Measurements from ENCODE around the gene TSHR. TPM values are rescaled to one million over a fixed set of nuclear protein-coding genes. Genes with fewer than 3 reads are reported as not detected.

Gene TSHR
- total RNA-seq, 1 experiment from 2014 or later: not detected

DNA sequence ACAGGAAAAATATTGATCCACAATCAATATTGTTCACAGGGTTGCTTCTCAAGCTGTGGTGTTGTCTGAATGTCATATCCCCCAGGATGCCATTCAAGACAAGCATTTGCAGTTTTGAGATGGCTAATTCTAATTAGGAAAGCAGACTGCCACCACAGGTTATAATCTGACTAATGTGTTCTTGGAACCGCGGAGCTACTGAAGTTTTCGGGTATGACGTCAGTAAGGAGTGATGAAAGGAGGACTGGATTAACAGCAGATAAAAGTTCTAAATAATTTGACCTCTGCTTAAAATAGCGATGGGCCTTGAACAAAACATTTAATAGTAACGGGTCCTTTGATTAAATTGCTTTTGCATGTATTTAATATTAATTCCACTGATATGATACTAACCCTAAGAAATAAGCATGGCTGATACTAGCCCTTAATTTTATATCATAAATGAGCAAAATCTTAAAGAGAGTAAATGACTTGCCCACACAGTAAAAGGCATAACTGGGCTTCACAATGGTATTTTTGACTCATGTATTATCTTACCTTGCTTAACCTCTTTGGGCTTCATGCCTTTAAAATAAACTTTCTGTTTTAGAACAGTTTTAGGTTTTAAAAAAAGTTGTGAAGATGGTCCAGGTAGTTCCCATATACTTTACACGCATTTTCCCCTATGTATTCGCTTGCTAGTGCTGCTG is 50.3 kb downstream of the TSHR start:
- no peaks in the 10 kb centered on the region for H3K9me3 ChIP-seq (ENCODE audit: low read length)
- no peaks in the 10 kb centered on the region for H3F3A ChIP-seq (ENCODE audit: low read length, unreplicated experiment)
- ATAC-seq (no peak), DNase-seq (no peak)
- H3K9ac ChIP-seq (ENCODE audit: low read length): no peak overlapping the region
- H3K36me3 ChIP-seq (ENCODE audit: low read depth, low read length): no peaks in the 10 kb centered on the region
- no peak overlapping the region for H2AFZ ChIP-seq (ENCODE audit: low read length)
- intact Hi-C loops (cut with micrococcal nuclease): no loop called here
- ChIA-PET POLR2A (ENCODE audit: unreplicated experiment) (no interaction called here), CTCF (no interaction called here)
- BruUV-seq (replicated peaks): no TSS peak
- H4K20me1 ChIP-seq (ENCODE audit: low read length): no peaks in the 10 kb centered on the region
- no peak overlapping the region for H3K4me3 ChIP-seq (ENCODE audit: low read length)
- no peaks in the 10 kb centered on the region for H3K9me2 ChIP-seq (replicated peaks; ENCODE audit: low read length)
- no peak overlapping the region for H3K4me2 ChIP-seq (ENCODE audit: low read length)
- no peaks in the 10 kb centered on the region for H3K79me2 ChIP-seq (ENCODE audit: low read length)
- H3K27ac ChIP-seq (ENCODE audit: low read length): no peak overlapping the region
- H3K4me1 ChIP-seq (ENCODE audit: insufficient read depth, low read length): no peaks in the 10 kb centered on the region
- TF ChIP-seq, protein P1, sequence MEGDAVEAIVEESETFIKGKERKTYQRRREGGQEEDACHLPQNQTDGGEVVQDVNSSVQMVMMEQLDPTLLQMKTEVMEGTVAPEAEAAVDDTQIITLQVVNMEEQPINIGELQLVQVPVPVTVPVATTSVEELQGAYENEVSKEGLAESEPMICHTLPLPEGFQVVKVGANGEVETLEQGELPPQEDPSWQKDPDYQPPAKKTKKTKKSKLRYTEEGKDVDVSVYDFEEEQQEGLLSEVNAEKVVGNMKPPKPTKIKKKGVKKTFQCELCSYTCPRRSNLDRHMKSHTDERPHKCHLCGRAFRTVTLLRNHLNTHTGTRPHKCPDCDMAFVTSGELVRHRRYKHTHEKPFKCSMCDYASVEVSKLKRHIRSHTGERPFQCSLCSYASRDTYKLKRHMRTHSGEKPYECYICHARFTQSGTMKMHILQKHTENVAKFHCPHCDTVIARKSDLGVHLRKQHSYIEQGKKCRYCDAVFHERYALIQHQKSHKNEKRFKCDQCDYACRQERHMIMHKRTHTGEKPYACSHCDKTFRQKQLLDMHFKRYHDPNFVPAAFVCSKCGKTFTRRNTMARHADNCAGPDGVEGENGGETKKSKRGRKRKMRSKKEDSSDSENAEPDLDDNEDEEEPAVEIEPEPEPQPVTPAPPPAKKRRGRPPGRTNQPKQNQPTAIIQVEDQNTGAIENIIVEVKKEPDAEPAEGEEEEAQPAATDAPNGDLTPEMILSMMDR (conservative IDR thresholded peaks at IDR 0.05; ENCODE audit: low read depth, low read length): no peak
- TF ChIP-seq EZH2 (IDR thresholded peaks at IDR 0.05; ENCODE audit: low read length, unreplicated experiment): no peak
- TF ChIP-seq EZH2phosphoT487 (IDR thresholded peaks at IDR 0.05; ENCODE audit: borderline replicate concordance, low read length): no peak
- H3K27me3 ChIP-seq (ENCODE audit: low read length): peaks cover 30% of the 10 kb centered on the region

DNA sequence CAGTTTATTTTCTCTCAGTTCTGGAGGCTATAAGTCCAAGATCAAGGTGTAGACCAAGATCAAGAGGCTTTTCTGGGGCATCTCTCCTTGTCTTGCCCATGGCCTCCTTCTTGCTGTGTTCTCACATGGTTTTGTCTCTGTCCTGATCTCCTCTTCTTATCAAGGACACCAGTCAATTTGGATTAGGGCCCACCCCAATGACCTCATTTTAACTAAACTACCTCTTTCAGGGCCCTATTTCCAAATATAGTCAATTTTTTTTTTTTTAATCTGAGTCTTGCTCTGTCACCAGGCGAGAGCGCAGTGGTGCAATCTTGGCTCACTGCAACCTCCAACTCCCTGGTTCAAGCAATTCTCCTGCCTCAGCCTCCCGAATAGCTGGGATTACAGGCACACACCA is 50.8 kb downstream of the TSHR start:
- no peak for ATAC-seq

DNA sequence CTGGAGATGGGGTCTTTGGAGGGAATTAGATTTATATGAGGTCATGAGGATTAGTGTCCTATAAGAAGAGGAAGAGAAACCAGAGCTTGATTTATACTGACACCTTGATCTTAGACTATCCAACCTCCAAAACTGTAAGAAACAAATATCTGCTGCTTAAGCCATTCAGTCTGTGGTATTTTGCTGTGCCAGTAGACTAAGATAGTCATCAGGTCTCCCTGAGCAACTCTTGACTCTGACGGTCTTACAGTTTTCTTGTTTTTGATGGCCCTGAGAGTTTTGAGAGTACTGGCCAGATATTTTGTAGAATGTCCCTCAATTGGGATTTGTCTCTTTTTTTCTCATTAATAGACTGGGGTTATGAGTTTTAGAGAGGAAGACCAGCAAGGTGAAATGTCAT is 51.7 kb downstream of the TSHR start:
- ChIA-PET POLR2A (ENCODE audit: unreplicated experiment) (no interaction called here), CTCF (no interaction called here)
- no peak for DNase-seq
- no peak overlapping the region for H3K4me3 ChIP-seq (ENCODE audit: low read length)
- no TSS peak for BruUV-seq (replicated peaks)
- TF ChIP-seq, protein P1 (conservative IDR thresholded peaks at IDR 0.05; ENCODE audit: low read depth, low read length): no peak
- TF ChIP-seq EZH2 (IDR thresholded peaks at IDR 0.05; ENCODE audit: low read length, unreplicated experiment) (no peak), EZH2phosphoT487 (IDR thresholded peaks at IDR 0.05; ENCODE audit: borderline replicate concordance, low read length) (no peak)
- intact Hi-C loops (cut with micrococcal nuclease): no loop called here
- no peak overlapping the region for H3K27ac ChIP-seq (ENCODE audit: low read length)
- ATAC-seq: no peak
- H3K9me2 ChIP-seq (replicated peaks; ENCODE audit: low read length): no peaks in the 10 kb centered on the region
- H3K27me3 ChIP-seq (ENCODE audit: low read length): peaks cover 24% of the 10 kb centered on the region
- H3K4me2 ChIP-seq (ENCODE audit: low read length): no peak overlapping the region
- H3K9ac ChIP-seq (ENCODE audit: low read length): no peak overlapping the region
- H4K20me1 ChIP-seq (ENCODE audit: low read length): no peaks in the 10 kb centered on the region
- H3K36me3 ChIP-seq (ENCODE audit: low read depth, low read length): no peaks in the 10 kb centered on the region
- H3F3A ChIP-seq (ENCODE audit: low read length, unreplicated experiment): no peaks in the 10 kb centered on the region
- no peaks in the 10 kb centered on the region for H3K79me2 ChIP-seq (ENCODE audit: low read length)
- no peaks in the 10 kb centered on the region for H3K4me1 ChIP-seq (ENCODE audit: insufficient read depth, low read length)
- no peak overlapping the region for H2AFZ ChIP-seq (ENCODE audit: low read length)
- no peaks in the 10 kb centered on the region for H3K9me3 ChIP-seq (ENCODE audit: low read length)

More for the DNA sequence above, 50.8 kb downstream of the TSHR start:
- ChIA-PET POLR2A (ENCODE audit: unreplicated experiment) (no interaction called here), CTCF (no interaction called here)
- BruUV-seq (replicated peaks): no TSS peak
- no peaks in the 10 kb centered on the region for H3K9me2 ChIP-seq (replicated peaks; ENCODE audit: low read length)
- H3K4me3 ChIP-seq (ENCODE audit: low read length): no peak overlapping the region
- no peaks in the 10 kb centered on the region for H3K79me2 ChIP-seq (ENCODE audit: low read length)
- H4K20me1 ChIP-seq (ENCODE audit: low read length): no peaks in the 10 kb centered on the region
- no peak overlapping the region for H3K9ac ChIP-seq (ENCODE audit: low read length)
- H3K4me1 ChIP-seq (ENCODE audit: insufficient read depth, low read length): no peaks in the 10 kb centered on the region
- no peaks in the 10 kb centered on the region for H3K36me3 ChIP-seq (ENCODE audit: low read depth, low read length)
- no peak overlapping the region for H2AFZ ChIP-seq (ENCODE audit: low read length)
- no peaks in the 10 kb centered on the region for H3F3A ChIP-seq (ENCODE audit: low read length, unreplicated experiment)
- TF ChIP-seq, protein P1 (conservative IDR thresholded peaks at IDR 0.05; ENCODE audit: low read depth, low read length): no peak
- no peak for DNase-seq
- no peak overlapping the region for H3K4me2 ChIP-seq (ENCODE audit: low read length)
- no peak overlapping the region for H3K27ac ChIP-seq (ENCODE audit: low read length)
- H3K27me3 ChIP-seq (ENCODE audit: low read length): peaks cover 31% of the 10 kb centered on the region
- intact Hi-C loops (cut with micrococcal nuclease): no loop called here
- H3K9me3 ChIP-seq (ENCODE audit: low read length): no peaks in the 10 kb centered on the region
